MM.1S (cell line): ENCODE results near the gene DCHS2.

Experiments used
- DNase-seq: peaks from one replicate; pipeline ENCODE4 v3.0.0-alpha.2; 2015
- H2AFZ ChIP-seq: fragments of 300-600 bp; sonication (generic); 2 replicates; pipeline ENCODE4 v1.6.0; 2016; ENCODE audit warnings: antibody characterized with exemption, low read length
- H3F3A ChIP-seq: fragments of 300-600 bp; sonication (generic); 2 replicates; pipeline ENCODE4 v1.6.1; 2016; ENCODE audit warnings: mild to moderate bottlenecking, antibody characterized with exemption, low read length, moderate library complexity, mixed read lengths; ENCODE audit not compliant: insufficient read depth
- H3K27ac ChIP-seq: fragments of 300-600 bp; sonication (generic); 2 replicates; pipeline ENCODE4 v1.5.1; 2016; ENCODE audit warnings: mild to moderate bottlenecking, low read length
- H3K27me3 ChIP-seq: fragments of 300-600 bp; sonication (generic); replicated peaks from 2 replicates; pipeline ENCODE4 v1.6.0; 2016; ENCODE audit warnings: low read length; ENCODE audit not compliant: insufficient read depth
- H3K36me3 ChIP-seq: fragments of 300-600 bp; sonication (generic); replicated peaks from 2 replicates; pipeline ENCODE4 v1.6.1; 2016; ENCODE audit warnings: mild to moderate bottlenecking, low read length, mixed read lengths; ENCODE audit not compliant: insufficient read depth
- H3K4me1 ChIP-seq: fragments of 300-600 bp; sonication (generic); 2 replicates; pipeline ENCODE4 v1.6.1; 2016; ENCODE audit warnings: low read length, mixed read lengths
- H3K4me2 ChIP-seq: fragments of 300-600 bp; sonication (generic); 2 replicates; pipeline ENCODE4 v1.6.0; 2016; ENCODE audit warnings: low read depth, low read length
- H3K4me3 ChIP-seq: fragments of 300-600 bp; sonication (generic); 2 replicates; pipeline ENCODE4 v1.5.1; 2016; ENCODE audit warnings: low read length, mixed read lengths
- H3K79me2 ChIP-seq: fragments of 300-600 bp; sonication (generic); 2 replicates; pipeline ENCODE4 v1.6.1; 2016; ENCODE audit warnings: mixed run types, low read length, mixed read lengths
- H3K9ac ChIP-seq: fragments of 300-600 bp; sonication (generic); 2 replicates; pipeline ENCODE4 v1.6.1; 2016; ENCODE audit warnings: low read length, mixed read lengths
- H3K9me2 ChIP-seq: fragments of 300-600 bp; sonication (generic); replicated peaks from 2 replicates; pipeline ENCODE4 v1.6.1; 2016; ENCODE audit warnings: mild to moderate bottlenecking, low read length, mixed read lengths; ENCODE audit not compliant: insufficient read depth
- H3K9me3 ChIP-seq: fragments of 300-600 bp; sonication (generic); replicated peaks from 2 replicates; pipeline ENCODE4 v1.6.1; 2016; ENCODE audit warnings: mild to moderate bottlenecking, low read length, mixed read lengths; ENCODE audit not compliant: insufficient read depth
- H4K20me1 ChIP-seq: fragments of 300-600 bp; sonication (generic); 2 replicates; pipeline ENCODE4 v1.6.1; 2016; ENCODE audit warnings: mild to moderate bottlenecking, low read length, moderate library complexity, mixed read lengths; ENCODE audit not compliant: insufficient read depth
- CTCF ChIP-seq: fragments of 300-600 bp; sonication (generic); IDR thresholded peaks from 2 replicates; pipeline ENCODE4 v1.5.1; 2016; ENCODE audit warnings: antibody characterized with exemption, low read length, mixed read lengths
- EZH2 ChIP-seq: fragments of 300-600 bp; sonication (generic); optimal IDR thresholded peaks from 2 replicates; pipeline ENCODE3; 2017; ENCODE audit warnings: low read depth, mild to moderate bottlenecking, antibody characterized with exemption, low read length, mixed read lengths
- EZH2phosphoT487 ChIP-seq: fragments of 300-600 bp; sonication (generic); IDR thresholded peaks from 2 replicates; pipeline ENCODE4 v1.6.1; 2018; ENCODE audit warnings: antibody characterized with exemption, low read length

The DCHS2 gene

GRCh38 chr4:154343651-154344050, 147.9 kb downstream of the DCHS2 start:
- H3K79me2 ChIP-seq = no peaks in the 10 kb centered on the region
- no peaks in the 10 kb centered on the region for H3K36me3 ChIP-seq
- no peaks in the 10 kb centered on the region for H3K9me3 ChIP-seq
- H3K4me1 ChIP-seq = no peaks in the 10 kb centered on the region
- TF ChIP-seq EZH2 (no peak), CTCF (no peak), EZH2phosphoT487 (no peak)
- H3K4me2 ChIP-seq = no peak overlapping the region
- no peak overlapping the region for H2AFZ ChIP-seq
- no peaks in the 10 kb centered on the region for H3K27me3 ChIP-seq
- no peak overlapping the region for H3K27ac ChIP-seq
- no peak for DNase-seq
- no peak overlapping the region for H3K4me3 ChIP-seq
- H3F3A ChIP-seq = no peaks in the 10 kb centered on the region
- H4K20me1 ChIP-seq = no peaks in the 10 kb centered on the region
- H3K9me2 ChIP-seq = no peaks in the 10 kb centered on the region
- no peak overlapping the region for H3K9ac ChIP-seq

GRCh38 chr4:154341448-154341847, 150.2 kb downstream of the DCHS2 start:
- no peaks in the 10 kb centered on the region for H3K27me3 ChIP-seq
- no peak overlapping the region for H3K27ac ChIP-seq
- H4K20me1 ChIP-seq = no peaks in the 10 kb centered on the region
- H3K36me3 ChIP-seq = no peaks in the 10 kb centered on the region
- H3K9ac ChIP-seq = no peak overlapping the region
- no peaks in the 10 kb centered on the region for H3K9me2 ChIP-seq
- H3K4me2 ChIP-seq = no peak overlapping the region
- no peaks in the 10 kb centered on the region for H3K79me2 ChIP-seq
- H2AFZ ChIP-seq = no peak overlapping the region
- no peaks in the 10 kb centered on the region for H3F3A ChIP-seq
- H3K4me3 ChIP-seq = no peak overlapping the region
- TF ChIP-seq EZH2phosphoT487 (no peak), EZH2 (no peak), CTCF (no peak)
- no peaks in the 10 kb centered on the region for H3K9me3 ChIP-seq
- DNase-seq = no peak
- H3K4me1 ChIP-seq = no peaks in the 10 kb centered on the region

GRCh38 chr4:154335588-154335987, 156.0 kb downstream of the DCHS2 start:
- H3K79me2 ChIP-seq = no peaks in the 10 kb centered on the region
- no peak overlapping the region for H3K4me2 ChIP-seq
- no peak for DNase-seq
- H3K9ac ChIP-seq = no peak overlapping the region
- H3K4me1 ChIP-seq = no peaks in the 10 kb centered on the region
- H3K27ac ChIP-seq = no peak overlapping the region
- TF ChIP-seq CTCF (no peak), EZH2 (no peak), EZH2phosphoT487 (no peak)
- H3K4me3 ChIP-seq = no peak overlapping the region
- no peak overlapping the region for H2AFZ ChIP-seq
- H3K27me3 ChIP-seq = no peaks in the 10 kb centered on the region
- no peaks in the 10 kb centered on the region for H4K20me1 ChIP-seq
- no peaks in the 10 kb centered on the region for H3K9me2 ChIP-seq
- H3K9me3 ChIP-seq = no peaks in the 10 kb centered on the region
- no peaks in the 10 kb centered on the region for H3F3A ChIP-seq
- H3K36me3 ChIP-seq = no peaks in the 10 kb centered on the region
